ENCODE results near the gene MTG2. TPM values are rescaled to one million over a fixed set of nuclear protein-coding genes. Genes with fewer than 3 reads are reported as not detected.
A peak's percentile ranks its signal among the peaks of the same experiment; 100 is the strongest.

The MTG2 gene
- total and polyA plus RNA-seq, 2 of the 13 experiments (the other 11 are each of a cell fraction or from before 2014, with no cell fraction given): 20.4 to 37.8 TPM

GRCh38 chr20:62209850-62210495, 27.1 kb downstream of the MTG2 start (continued):
- TF ChIP-seq FOSL1 (CRISPR knock-in tag; IDR thresholded peaks at IDR 0.05; ENCODE audit: borderline replicate concordance): no peak
- TF ChIP-seq CREB1 (IDR thresholded peaks at IDR 0.05): no peak
- TF ChIP-seq CREB1 (CRISPR knock-in tag; IDR thresholded peaks at IDR 0.05): no peak
- no peak for TF ChIP-seq SIX4 (CRISPR knock-in tag; IDR thresholded peaks at IDR 0.05)
- TF ChIP-seq CBFB (CRISPR knock-in tag; IDR thresholded peaks at IDR 0.05): no peak
- no peak for TF ChIP-seq ZNF33B (CRISPR knock-in tag; IDR thresholded peaks at IDR 0.05)
- TF ChIP-seq ZNF609 (CRISPR knock-in tag; IDR thresholded peaks at IDR 0.05; ENCODE audit: borderline replicate concordance): no peak
- 0 out of 2 replicates have a peak, but pooled peaks have one; percentile 22 for TF ChIP-seq ZNF788 (CRISPR knock-in tag; IDR thresholded peaks at IDR 0.05; ENCODE audit: borderline replicate concordance)
- TF ChIP-seq NR2C2 (CRISPR knock-in tag; IDR thresholded peaks at IDR 0.05; ENCODE audit: borderline replicate concordance): 0 out of 2 replicates have a peak, but pooled peaks have one; percentile 26
- TF ChIP-seq ZNF513 (CRISPR knock-in tag; conservative IDR thresholded peaks at IDR 0.05): no peak
- TF ChIP-seq DR1 (CRISPR knock-in tag; IDR thresholded peaks at IDR 0.05): no peak
- no peak for TF ChIP-seq STAT5B (CRISPR knock-in tag; IDR thresholded peaks at IDR 0.05)
- TF ChIP-seq POLR2G (IDR thresholded peaks at IDR 0.05; ENCODE audit: low read depth, low read length): no peak
- no peak for TF ChIP-seq ZNF512 (CRISPR knock-in tag; IDR thresholded peaks at IDR 0.05)
- no peak for TF ChIP-seq ZNF556 (CRISPR knock-in tag; IDR thresholded peaks at IDR 0.05; ENCODE audit: borderline replicate concordance)
- no peak for TF ChIP-seq KAT8 (CRISPR knock-in tag; IDR thresholded peaks at IDR 0.05)
- TF ChIP-seq SKIL (CRISPR knock-in tag; IDR thresholded peaks at IDR 0.05; ENCODE audit: borderline replicate concordance): no peak

All from HepG2 (cell line).